OCI-LY7 (cell line): ENCODE results near the gene DENND1A. TPM values are rescaled to one million over a fixed set of nuclear protein-coding genes. Genes with fewer than 3 reads are reported as not detected.
"Not testable (repeated sequence)": the region's sequence is repeated elsewhere in the genome, so short reads cannot be mapped to it uniquely, and the experiment has no call there.

Experiments used
- BruUV-seq: library from RNA; stranded (reverse); fragments of 400-500 nt; replicated peaks from 2 replicates; lab custom pipeline; 2021; lab: Mats Ljungman, UMichigan
- CTCF ChIA-PET: fragments of 300-600 bp; sonication (Branson Sonifier 250); formaldehyde crosslinking; loops from one replicate; lab custom pipeline; 2022; ENCODE audit warnings: antibody characterized with exemption; ENCODE audit not compliant: unreplicated experiment; lab: Charles Lee
- POLR2A ChIA-PET: fragments of 300-600 bp; sonication (Branson Sonifier 250); formaldehyde crosslinking; loops from one replicate; lab custom pipeline; 2022; ENCODE audit warnings: antibody characterized with exemption; lab: Charles Lee
- DNase-seq: peaks from one replicate; pipeline ENCODE4 v3.0.0-alpha.2; 2015; ENCODE audit warnings: low spot score
- H2AFZ ChIP-seq: fragments of 200-600 bp; sonication (generic), shearing (Covaris generic); 2 replicates; pipeline ENCODE4 v1.6.1; 2014; ENCODE audit warnings: mild to moderate bottlenecking, antibody characterized with exemption, low read length, moderate library complexity
- H3K27ac ChIP-seq: fragments of 200-600 bp; sonication (generic); 2 replicates; pipeline ENCODE4 v1.5.1; 2014; ENCODE audit warnings: mixed run types, low read depth, mild to moderate bottlenecking, moderate library complexity, low read length, inconsistent platforms; ENCODE audit not compliant: poor library complexity, severe bottlenecking
- H3K36me3 ChIP-seq: fragments of 200-600 bp; sonication (generic); 2 replicates; pipeline ENCODE4 v1.6.1; 2014; ENCODE audit warnings: mild to moderate bottlenecking, antibody characterized with exemption, low read length, moderate library complexity, mixed read lengths; ENCODE audit not compliant: insufficient read depth
- H3K4me1 ChIP-seq: fragments of 200-600 bp; sonication (generic); 2 replicates; pipeline ENCODE4 v1.5.1; 2014; ENCODE audit warnings: mild to moderate bottlenecking, low read length; ENCODE audit not compliant: insufficient read depth, poor library complexity, severe bottlenecking
- H3K4me2 ChIP-seq: fragments of 200-600 bp; sonication (generic); 2 replicates; pipeline ENCODE4 v1.6.1; 2014; ENCODE audit warnings: mild to moderate bottlenecking, low read length
- H3K4me3 ChIP-seq: fragments of 200-600 bp; sonication (generic); 2 replicates; pipeline ENCODE4 v1.5.1; 2014; ENCODE audit warnings: mild to moderate bottlenecking, low read depth, low read length; ENCODE audit not compliant: poor library complexity, severe bottlenecking
- H3K79me2 ChIP-seq: fragments of 200-600 bp; sonication (generic); 2 replicates; pipeline ENCODE4 v1.6.1; 2016; ENCODE audit warnings: low read depth, mild to moderate bottlenecking, low read length, moderate library complexity, mixed read lengths; ENCODE audit not compliant: insufficient read depth
- H3K9me2 ChIP-seq: fragments of 200-600 bp; sonication (generic); 2 replicates; pipeline ENCODE4 v1.6.1; 2016; ENCODE audit warnings: mild to moderate bottlenecking, low read length, mixed read lengths; ENCODE audit not compliant: insufficient read depth
- H3K9me3 ChIP-seq: fragments of 200-600 bp; sonication (generic); 2 replicates; pipeline ENCODE4 v1.6.1; 2014; ENCODE audit warnings: mild to moderate bottlenecking, mixed run types, low read length, mixed read lengths
- H4K20me1 ChIP-seq: fragments of 200-600 bp; sonication (generic); 2 replicates; pipeline ENCODE4 v1.6.1; 2014; ENCODE audit warnings: mild to moderate bottlenecking, antibody characterized with exemption, low read length, moderate library complexity, mixed read lengths; ENCODE audit not compliant: insufficient read depth
- CTCF ChIP-seq: fragments of 200-600 bp; sonication (generic); conservative IDR thresholded peaks from 2 replicates; pipeline ENCODE4 v1.5.1; 2014; ENCODE audit warnings: mild to moderate bottlenecking, antibody characterized with exemption, low read length, moderate library complexity, mixed read lengths
- EZH2phosphoT487 ChIP-seq: fragments of 200-600 bp; sonication (generic); IDR thresholded peaks from 2 replicates; pipeline ENCODE4 v1.6.1; 2018; ENCODE audit warnings: low read depth, borderline replicate concordance, mild to moderate bottlenecking, mixed run types, antibody characterized with exemption, low read length, moderate library complexity, mixed read lengths
- intact Hi-C: fragments of 100-400 bp; cut with micrococcal nuclease; formaldehyde crosslinking; loops from one replicate; pipeline ENCODE4 v1.10.0; 2022; ENCODE audit not compliant: unreplicated experiment
- total RNA-seq, 2 experiments: library from RNA; depleted of rRNA in 1 of 2; stranded (reverse); fragments of >200 nt in 1 of 2; shearing (Covaris generic) in 1 of 2; gene quantifications; 2 replicates each; pipeline ENCODE4 v1.2.3, GENCODE V29; 2014 to 2022

Gene DENND1A
- total RNA-seq, 2 experiments from 2014 or later, result 17.9 to 36.3 TPM

DNA sequence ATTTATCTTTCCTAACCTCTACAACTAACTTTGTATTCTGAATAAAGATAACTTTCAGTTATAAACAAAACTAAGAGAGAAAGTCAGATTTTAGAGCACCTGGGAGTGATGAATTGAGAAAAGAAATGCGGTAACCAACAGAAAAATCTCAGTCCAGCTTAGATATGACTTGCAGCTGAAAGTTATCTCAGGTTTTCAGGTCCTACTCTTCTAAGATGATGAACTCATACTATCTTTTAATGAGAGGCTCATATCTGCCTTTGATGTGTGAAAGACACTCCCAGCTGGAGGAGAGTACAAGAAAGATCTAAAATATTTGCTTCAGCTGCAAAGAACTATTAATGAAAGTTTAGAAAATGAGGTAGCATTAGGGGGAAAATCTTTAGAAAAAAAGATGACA is 190.5 kb downstream of the DENND1A start:
- no TSS peak for BruUV-seq
- TF ChIP-seq EZH2phosphoT487, result no peak
- TF ChIP-seq CTCF, result no peak
- intact Hi-C loops, result no loop called here
- Histone ChIP-seq H3K27ac (no peak overlapping the region), H3K9me2 (no peaks in the 10 kb centered on the region), H3K4me1 (no peaks in the 10 kb centered on the region), H3K79me2 (no peaks in the 10 kb centered on the region), H3K36me3 (no peaks in the 10 kb centered on the region), H2AFZ (no peak overlapping the region), H4K20me1 (no peaks in the 10 kb centered on the region), H3K4me2 (no peak overlapping the region), H3K9me3 (no peaks in the 10 kb centered on the region), H3K4me3 (no peak overlapping the region)
- ChIA-PET CTCF (no interaction called here), POLR2A (interaction anchor here (0.6 kb wide), 1 partner anchor 130 kb away, joined by 8 read pairs; no protein-coding TSS in a partner anchor)
- DNase-seq, result no peak

- no peak overlapping the region for H3K4me3 ChIP-seq
- no peak overlapping the region for H2AFZ ChIP-seq
- intact Hi-C loops, result no loop called here
- H3K9me3 ChIP-seq, result no peaks in the 10 kb centered on the region
- no peak overlapping the region for H3K27ac ChIP-seq
- ChIA-PET POLR2A (interaction anchor here (0.6 to 2.0 kb wide), 3 partner anchors 9 to 93 kb away, joined by 3 to 12 read pairs (median 12); no protein-coding TSS in a partner anchor), CTCF (no interaction called here)
- H3K79me2 ChIP-seq, result no peaks in the 10 kb centered on the region
- H4K20me1 ChIP-seq, result no peaks in the 10 kb centered on the region
- no peak for TF ChIP-seq EZH2phosphoT487
- no peak for TF ChIP-seq CTCF
- no TSS peak for BruUV-seq
- no peak for DNase-seq
- H3K9me2 ChIP-seq, result no peaks in the 10 kb centered on the region
- no peaks in the 10 kb centered on the region for H3K4me1 ChIP-seq
- H3K36me3 ChIP-seq, result no peaks in the 10 kb centered on the region
- no peak overlapping the region for H3K4me2 ChIP-seq
Measured at GRCh38 chr9:123738648-123739047, 191.3 kb downstream of the DENND1A start.

- intact Hi-C loops, result no loop called here
- TF ChIP-seq EZH2phosphoT487 (no peak), CTCF (no peak)
- H3K27ac ChIP-seq, result no peak overlapping the region
- ChIA-PET POLR2A (interaction anchor here (0.6 to 1.4 kb wide), 3 partner anchors 8 to 139 kb away, joined by 3 to 7 read pairs (median 5); no protein-coding TSS in a partner anchor), CTCF (interaction anchor here (0.6 kb wide), 1 partner anchor 182 kb away, joined by 4 read pairs; no protein-coding TSS in a partner anchor)
- no peak for DNase-seq
- no peaks in the 10 kb centered on the region for H3K36me3 ChIP-seq
- H3K9me3 ChIP-seq, result no peaks in the 10 kb centered on the region
- no peaks in the 10 kb centered on the region for H4K20me1 ChIP-seq
- no peaks in the 10 kb centered on the region for H3K79me2 ChIP-seq
- BruUV-seq, result no TSS peak
- no peak overlapping the region for H2AFZ ChIP-seq
- no peaks in the 10 kb centered on the region for H3K4me1 ChIP-seq
- no peak overlapping the region for H3K4me2 ChIP-seq
- no peak overlapping the region for H3K4me3 ChIP-seq
- H3K9me2 ChIP-seq, result no peaks in the 10 kb centered on the region
Measured at GRCh38 chr9:123735376-123735775, 194.6 kb downstream of the DENND1A start.

DNA sequence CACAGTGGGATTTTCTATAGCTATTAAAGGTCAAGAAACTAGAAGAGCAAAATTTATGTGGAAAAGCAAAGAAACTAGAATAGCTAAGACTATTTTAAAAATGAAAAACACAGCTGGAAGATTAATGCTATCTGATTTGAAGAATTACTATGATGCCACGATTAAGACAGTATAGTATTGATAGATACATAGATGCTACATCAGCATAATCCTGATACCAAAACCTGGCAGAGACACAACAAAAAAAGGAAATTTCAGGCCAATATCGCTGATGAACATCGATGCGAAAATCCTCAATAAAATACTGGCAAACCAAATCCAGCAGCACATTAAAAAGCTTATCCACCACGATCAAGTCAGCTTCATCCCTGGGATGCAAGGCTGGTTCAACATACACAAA is 201.4 kb downstream of the DENND1A start:
- H3K79me2 ChIP-seq, result not testable (repeated sequence)

More for the DNA sequence above, 201.4 kb downstream of the DENND1A start:
- H3K36me3 ChIP-seq, H3K4me1 ChIP-seq, H4K20me1 ChIP-seq, DNase-seq, H3K4me3 ChIP-seq, H3K27ac ChIP-seq, H3K9me2 ChIP-seq, H3K9me3 ChIP-seq, H3K4me2 ChIP-seq, CTCF ChIA-PET, BruUV-seq, intact Hi-C loops, H2AFZ ChIP-seq: not testable (repeated sequence)
- POLR2A ChIA-PET, result interaction anchor here (2.1 kb wide), 1 partner anchor 10 kb away, joined by 12 read pairs; no protein-coding TSS in a partner anchor
